GM15510 (cell line): ENCODE data around the gene NKX6-2.

Experiments
- POLR2A ChIP-seq: IDR thresholded peaks from 3 replicates; pipeline ENCODE4 v1.6.1; 2011; ENCODE audit warnings: borderline replicate concordance; ENCODE audit not compliant: insufficient read length; ENCODE audit errors: extremely low read depth

The NKX6-2 gene

GRCh38 chr10:132785723-132786475 lies at the start of gene NKX6-2:
TSS of gene NKX6-2 (minus strand) at chr10:132786147. CDS start at chr10:132785948, 199 bp downstream.
- no peak for TF ChIP-seq POLR2A

- no peak for TF ChIP-seq POLR2A
These were observed 49.2 kb upstream of the NKX6-2 start for GRCh38 chr10:132834891-132835847.

- TF ChIP-seq POLR2A = no peak
These were observed 48.4 kb upstream of the NKX6-2 start for GRCh38 chr10:132834311-132834761.

- TF ChIP-seq POLR2A = no peak
These were observed 47.6 kb upstream of the NKX6-2 start for GRCh38 chr10:132833421-132834111.

GRCh38 chr10:132832186-132832969 lies 46.4 kb upstream of the NKX6-2 start:
- TF ChIP-seq POLR2A = no peak

GRCh38 chr10:132829403-132829802 lies 43.5 kb upstream of the NKX6-2 start:
- TF ChIP-seq POLR2A = no peak

- no peak for TF ChIP-seq POLR2A
These were observed 42.7 kb upstream of the NKX6-2 start for GRCh38 chr10:132828681-132829080.

GRCh38 chr10:132827861-132828539 lies 42.1 kb upstream of the NKX6-2 start:
- TF ChIP-seq POLR2A = no peak

- TF ChIP-seq POLR2A = no peak
These were observed 41.5 kb upstream of the NKX6-2 start for GRCh38 chr10:132827423-132827789.

GRCh38 chr10:132826524-132827422 lies 40.8 kb upstream of the NKX6-2 start:
- TF ChIP-seq POLR2A = no peak

GRCh38 chr10:132820056-132820455 lies 34.1 kb upstream of the NKX6-2 start:
- TF ChIP-seq POLR2A = no peak

GRCh38 chr10:132817701-132818211 lies 31.8 kb upstream of the NKX6-2 start:
- no peak for TF ChIP-seq POLR2A
